AG09309 (cell line): ENCODE results near the gene B4GALNT4.
"Not testable (repeated sequence)": the region's sequence is repeated elsewhere in the genome, so short reads cannot be mapped to it uniquely, and the experiment has no call there.

Source experiments
- DNase-seq: peaks from one replicate; pipeline ENCODE4 v3.0.0-alpha.2; 2010; ENCODE audit warnings: low read depth
- H3K4me3 ChIP-seq: 2 replicates; pipeline ENCODE4 v1.5.1; 2011; ENCODE audit warnings: mild to moderate bottlenecking, low read depth, low read length, moderate library complexity; ENCODE audit not compliant: control insufficient read depth
- CTCF ChIP-seq: IDR thresholded peaks from 2 replicates; pipeline ENCODE4 v1.5.1; 2011; ENCODE audit warnings: mild to moderate bottlenecking, low read depth, low read length, inconsistent platforms; ENCODE audit not compliant: insufficient read depth, control insufficient read depth; ENCODE audit errors: missing control alignments

Gene B4GALNT4

GRCh38 chr11:332651-333480, 36.4 kb upstream of the B4GALNT4 start:
- no peak for TF ChIP-seq CTCF
- H3K4me3 ChIP-seq = no peak overlapping the region
- DNase-seq = no peak

DNA sequence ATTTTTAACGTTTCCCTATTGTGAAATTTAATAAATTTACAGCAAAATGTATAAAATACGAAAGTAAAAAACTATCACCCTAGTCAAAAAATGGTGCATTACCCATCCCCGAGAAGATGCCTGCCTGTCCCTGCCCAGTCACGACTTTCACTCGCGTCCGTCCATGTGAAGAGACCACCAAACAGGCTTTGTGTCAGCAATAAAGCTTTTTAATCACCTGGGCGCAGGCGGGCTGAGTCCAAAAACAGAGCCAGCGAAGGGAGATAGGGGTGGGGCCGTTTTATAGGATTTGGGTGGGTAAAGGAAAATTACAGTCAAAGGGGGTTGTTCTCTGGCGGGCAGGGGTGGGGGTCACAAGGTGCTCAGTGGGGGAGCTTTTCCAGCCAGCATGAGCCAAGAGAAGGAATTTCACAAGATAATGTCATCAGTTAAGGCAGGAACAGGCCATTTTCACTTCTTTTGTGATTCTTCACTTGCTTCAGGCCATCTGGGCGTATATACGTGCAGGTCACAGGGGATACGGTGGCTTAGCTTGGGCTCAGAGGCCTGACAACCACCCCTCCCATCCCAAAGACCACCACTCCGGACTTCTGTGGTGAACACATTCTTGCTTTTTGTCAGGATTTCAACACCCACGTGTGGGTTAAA, 35.6 kb upstream of the B4GALNT4 start:
- not testable (repeated sequence) for DNase-seq, H3K4me3 ChIP-seq

DNA sequence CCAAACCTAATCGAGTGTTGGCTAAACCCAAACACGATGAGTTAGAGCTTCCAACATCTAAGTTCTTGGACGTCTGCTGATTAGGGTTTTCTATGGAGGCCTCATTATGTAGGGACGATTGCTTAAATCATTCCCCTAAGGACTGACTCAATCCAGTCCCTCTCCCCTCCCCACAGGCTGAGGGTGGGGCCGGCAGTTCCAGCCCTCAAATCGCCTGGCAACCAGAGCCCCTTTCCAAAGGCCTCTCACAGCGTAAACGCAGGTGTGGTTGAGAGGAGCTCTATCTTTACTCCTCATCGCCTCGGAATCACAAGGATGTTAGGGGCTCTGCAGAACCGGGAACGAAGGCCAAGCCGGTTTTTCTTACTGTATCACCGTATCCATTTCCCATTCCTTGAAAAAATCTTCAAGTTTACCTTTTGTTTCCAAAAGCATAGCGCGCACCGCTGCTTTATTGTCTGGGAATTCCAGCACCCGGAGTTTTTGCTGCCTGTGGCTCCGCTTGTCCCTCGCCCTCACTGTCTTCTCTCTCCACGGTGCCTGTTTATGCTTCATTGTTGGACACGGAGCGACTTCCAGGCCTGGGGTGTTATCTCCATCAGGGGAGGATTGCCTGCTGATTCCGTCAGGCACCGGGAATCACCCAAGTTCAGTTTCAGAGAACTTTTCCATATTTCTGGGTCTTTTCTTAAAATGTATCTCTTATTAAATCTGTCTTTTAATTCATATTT, 34.9 kb upstream of the B4GALNT4 start:
- no peak for DNase-seq
- no peak for TF ChIP-seq CTCF
- H3K4me3 ChIP-seq = no peak overlapping the region

DNA sequence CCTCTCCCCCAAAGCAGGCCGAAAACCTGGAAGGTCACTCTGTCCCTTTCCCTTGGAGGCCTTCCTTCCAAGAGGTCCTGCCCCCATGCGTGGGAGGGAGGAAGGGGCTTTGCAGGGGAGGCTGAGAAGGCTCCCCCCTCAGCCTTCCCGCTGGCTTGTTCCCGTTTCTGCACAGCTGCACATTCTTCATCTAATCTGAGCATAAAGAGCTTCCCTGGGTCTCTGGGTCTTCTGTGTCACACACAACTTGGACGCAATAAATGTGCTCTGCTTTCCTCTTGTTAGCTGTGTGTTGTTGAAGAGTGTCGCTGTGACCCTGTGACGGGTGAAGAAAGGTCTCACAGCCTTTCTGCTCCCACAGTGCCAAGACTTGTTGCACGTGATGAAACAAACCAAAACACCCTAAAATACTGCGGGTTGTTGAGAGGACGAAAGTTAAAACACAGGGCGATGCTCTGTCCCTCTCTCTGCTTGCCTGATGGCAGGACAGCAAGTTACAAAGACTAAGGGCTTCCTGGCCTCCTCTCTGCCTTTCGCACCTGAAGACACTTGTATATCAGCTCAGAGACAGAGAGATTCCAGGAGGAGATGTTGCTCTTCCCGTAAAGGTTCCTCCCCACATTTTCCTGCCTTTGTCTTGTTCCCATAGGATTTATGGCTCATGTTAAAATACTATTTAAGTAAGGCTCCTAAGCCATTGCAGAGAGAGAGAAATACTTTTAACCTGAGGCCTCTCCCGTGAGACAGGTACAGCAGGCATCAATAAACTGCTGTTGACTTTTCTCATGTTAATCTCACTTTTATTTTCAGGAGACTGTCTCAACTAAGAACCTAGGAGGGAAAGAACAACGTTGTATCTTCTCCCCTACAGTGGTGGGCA, 33.3 kb upstream of the B4GALNT4 start:
- TF ChIP-seq CTCF = no peak
- no peak overlapping the region for H3K4me3 ChIP-seq
- DNase-seq = no peak

DNA sequence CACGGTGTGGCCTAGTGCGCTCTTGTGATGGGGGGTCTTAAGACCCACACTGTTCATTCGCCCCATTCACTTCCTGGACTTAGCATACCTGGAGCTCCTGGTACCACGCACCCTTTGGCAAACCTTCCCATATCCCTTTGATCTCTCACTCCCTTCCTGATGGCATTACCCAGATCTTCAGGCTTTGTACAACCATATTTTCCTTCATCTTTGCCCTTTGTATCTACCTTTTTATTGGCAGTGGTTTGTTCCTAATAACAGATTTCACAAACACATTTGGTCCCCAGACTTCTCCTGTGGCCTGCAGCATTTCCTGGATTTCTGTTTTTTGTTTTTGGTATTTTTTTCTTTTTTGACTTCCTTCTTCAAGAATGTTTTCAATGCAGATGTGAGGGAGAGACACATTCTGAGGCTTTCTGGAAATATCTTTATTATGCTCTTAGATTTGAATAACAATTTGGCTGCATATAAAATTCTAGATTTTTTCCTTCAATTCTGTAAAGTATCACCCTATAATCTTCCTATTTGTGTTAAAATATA, 32.6 kb upstream of the B4GALNT4 start:
- no peak for DNase-seq
- no peak for TF ChIP-seq CTCF
- no peak overlapping the region for H3K4me3 ChIP-seq

DNA sequence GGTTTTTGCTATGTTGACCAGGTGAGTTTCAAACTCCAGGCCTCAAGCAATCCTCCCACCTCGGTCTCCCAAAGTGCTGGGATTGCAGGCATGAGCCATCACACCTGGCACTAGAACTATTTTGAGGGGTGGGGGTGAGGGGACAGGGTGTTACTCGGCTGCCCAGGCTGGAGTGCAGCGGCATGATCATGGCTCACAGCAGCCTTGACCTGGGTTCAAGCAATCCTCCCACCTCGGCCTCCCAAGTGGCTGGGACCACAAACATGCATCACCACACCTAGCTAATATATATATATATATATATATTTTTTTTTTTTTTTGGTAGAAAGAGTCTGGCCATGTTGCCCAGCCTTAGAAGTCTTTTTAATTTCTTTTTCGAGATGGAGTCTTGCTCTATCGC, 31.6 kb upstream of the B4GALNT4 start:
- no peak for TF ChIP-seq CTCF
- DNase-seq = no peak
- H3K4me3 ChIP-seq = no peak overlapping the region
